HG02981 (cell line): ENCODE results near the gene MRTFA.
"Not testable (repeated sequence)": the region's sequence is repeated elsewhere in the genome, so short reads cannot be mapped to it uniquely, and the experiment has no call there.

Experiments used
- ATAC-seq: cut with Tn5 transposase; IDR thresholded peaks from one replicate; pipeline ENCODE4 v1.9.1; 2021; ENCODE audit warnings: mild to moderate bottlenecking, moderate library complexity; ENCODE audit not compliant: unreplicated experiment

Gene MRTFA

GRCh38 chr22:40526960-40527359, 109.6 kb downstream of the MRTFA start:
- ATAC-seq = no peak

GRCh38 chr22:40525250-40525884, 111.2 kb downstream of the MRTFA start:
- no peak for ATAC-seq

- no peak for ATAC-seq
Observed at GRCh38 chr22:40524392-40525249, 111.9 kb downstream of the MRTFA start.

GRCh38 chr22:40522141-40522540, 114.4 kb downstream of the MRTFA start:
- no peak for ATAC-seq

GRCh38 chr22:40521046-40521445, 115.5 kb downstream of the MRTFA start:
- no peak for ATAC-seq

GRCh38 chr22:40520562-40520961, 116.0 kb downstream of the MRTFA start:
- ATAC-seq = no peak

- no peak for ATAC-seq
Observed at GRCh38 chr22:40519948-40520331, 116.6 kb downstream of the MRTFA start.

- ATAC-seq = no peak
Observed at GRCh38 chr22:40519284-40519947, 117.1 kb downstream of the MRTFA start.

- no peak for ATAC-seq
Observed at GRCh38 chr22:40518840-40519239, 117.7 kb downstream of the MRTFA start.

- ATAC-seq = no peak
Observed at GRCh38 chr22:40517631-40518030, 118.9 kb downstream of the MRTFA start.

GRCh38 chr22:40516416-40516815, 120.1 kb downstream of the MRTFA start:
- no peak for ATAC-seq

- ATAC-seq = no peak
Observed at GRCh38 chr22:40512426-40513136, 123.9 kb downstream of the MRTFA start.

GRCh38 chr22:40511604-40512003, 124.9 kb downstream of the MRTFA start:
- no peak for ATAC-seq

- no peak for ATAC-seq
Observed at GRCh38 chr22:40510631-40511364, 125.7 kb downstream of the MRTFA start.

GRCh38 chr22:40509401-40510134, 127.0 kb downstream of the MRTFA start:
- ATAC-seq = no peak

GRCh38 chr22:40508046-40508445, 128.5 kb downstream of the MRTFA start:
- ATAC-seq = not testable (repeated sequence)

- no peak for ATAC-seq
Observed at GRCh38 chr22:40507491-40507890, 129.0 kb downstream of the MRTFA start.

- no peak for ATAC-seq
Observed at GRCh38 chr22:40506762-40507161, 129.8 kb downstream of the MRTFA start.

- ATAC-seq = no peak
Observed at GRCh38 chr22:40504285-40505249, 132.0 kb downstream of the MRTFA start.
